Measurements from ENCODE around the gene DEGS2. TPM values are rescaled to one million over a fixed set of nuclear protein-coding genes. Genes with fewer than 3 reads are reported as not detected.

Gene DEGS2
- total and polyA plus RNA-seq, 2 experiments from 2014 or later: 0.63 to 2.2 TPM

GRCh38 chr14:100165831-100166440 is 6.5 kb upstream of the DEGS2 start:
- Histone ChIP-seq H3K27ac (ENCODE audit: low read depth) (no peak overlapping the region), H4K20me1 (replicated peaks; ENCODE audit: insufficient read depth) (no peaks in the 10 kb centered on the region), H3K4me3 (peak overlapping the region; percentile 55), H3K9me2 (ENCODE audit: insufficient read depth) (no peaks in the 10 kb centered on the region), H3K79me2 (replicated peaks; ENCODE audit: insufficient read depth) (no peaks in the 10 kb centered on the region), H3F3A (replicated peaks; ENCODE audit: low read depth) (peaks cover 14% of the 10 kb centered on the region; the same call in 1 of the 2 replicates), H3K36me3 (ENCODE audit: insufficient read depth) (no peaks in the 10 kb centered on the region), H3K27me3 (ENCODE audit: insufficient read depth) (peaks cover 30% of the 10 kb centered on the region), H3K4me1 (ENCODE audit: insufficient read depth) (no peaks in the 10 kb centered on the region), H2AFZ (peak overlapping the region; percentile 75), H3K4me2 (peak overlapping the region; percentile 75)
- peaks cover 10% of the 10 kb centered on the region for H3K4me1 Mint-ChIP-seq
- ATAC-seq (peak; percentile 30), DNase-seq (ENCODE audit: low spot score) (no peak)
- H3K4me3 Mint-ChIP-seq: peak overlapping the region; percentile 50; the same call in 2 of the 3 replicates
- H3K27me3 Mint-ChIP-seq (ENCODE audit: insufficient read depth, low read depth, poor library complexity): peaks cover 23% of the 10 kb centered on the region
- H3K9me3 Mint-ChIP-seq: no peaks in the 10 kb centered on the region; the same call in 2 of the 3 replicates
- TF ChIP-seq REST (IDR thresholded peaks at IDR 0.05; ENCODE audit: unreplicated experiment) (no peak), STAT1 (IDR thresholded peaks at IDR 0.05; ENCODE audit: unreplicated experiment) (no peak), POLR2AphosphoS5 (IDR thresholded peaks at IDR 0.05; ENCODE audit: low read depth) (no peak), EZH2phosphoT487 (IDR thresholded peaks at IDR 0.05; ENCODE audit: unreplicated experiment) (no peak), JUNB (IDR thresholded peaks at IDR 0.05; ENCODE audit: unreplicated experiment) (no peak), ZNF331 (CRISPR knock-in tag; IDR thresholded peaks at IDR 0.05; ENCODE audit: low read depth) (no peak), EZH2 (IDR thresholded peaks at IDR 0.05; ENCODE audit: low read depth, unreplicated experiment) (no peak), ZNF114 (CRISPR knock-in tag; IDR thresholded peaks at IDR 0.05) (no peak), ZNF462 (CRISPR knock-in tag; IDR thresholded peaks at IDR 0.05) (no peak), CTCF (conservative IDR thresholded peaks at IDR 0.05; ENCODE audit: low read depth in 2 of 2) (no peak), CREB1 (CRISPR knock-in tag; IDR thresholded peaks at IDR 0.05; ENCODE audit: low read depth) (no peak), NANOG (IDR thresholded peaks at IDR 0.05; ENCODE audit: borderline replicate concordance) (no peak), ETS1 (IDR thresholded peaks at IDR 0.05) (no peak)
- no peak overlapping the region for H3K27ac Mint-ChIP-seq
- no peaks in the 10 kb centered on the region for H3K36me3 Mint-ChIP-seq (ENCODE audit: low read depth)
